GM12892 (cell line): ENCODE data around the gene IL33.

Experiments
- POLR2A ChIP-seq: IDR thresholded peaks from 2 replicates; pipeline ENCODE4 v1.6.1; 2011; ENCODE audit warnings: low read depth, low read length, control low read depth
- POLR2AphosphoS5 ChIP-seq: IDR thresholded peaks from 2 replicates; pipeline ENCODE4 v1.6.1; 2011; ENCODE audit warnings: low read depth, low read length, control low read depth

- no peak for TF ChIP-seq POLR2A
- TF ChIP-seq POLR2AphosphoS5, result no peak
These were observed 28.1 kb downstream of the IL33 start for GRCh38 chr9:6243746-6244145.
